NB4 (cell line): Measurements from ENCODE around the gene CHST15.

Experiments
- CTCF ChIP-seq: IDR thresholded peaks from one replicate; pipeline ENCODE4 v1.5.1; 2012; ENCODE audit warnings: low read depth, low read length
- MAX ChIP-seq: IDR thresholded peaks from 2 replicates; pipeline ENCODE4 v1.6.1; 2011; ENCODE audit warnings: low read depth, low read length
- MYC ChIP-seq: IDR thresholded peaks from 2 replicates; pipeline ENCODE4 v1.6.1; 2011; ENCODE audit warnings: low read depth, low read length
- POLR2A ChIP-seq: IDR thresholded peaks from 2 replicates; pipeline ENCODE4 v1.6.1; 2011; ENCODE audit warnings: mild to moderate bottlenecking; ENCODE audit not compliant: insufficient read length; ENCODE audit errors: extremely low read depth

- TF ChIP-seq POLR2A: no peak
- no peak for TF ChIP-seq CTCF
- no peak for TF ChIP-seq MAX
- TF ChIP-seq MYC: no peak
Measured at GRCh38 chr10:124081547-124082140, 11.8 kb downstream of the CHST15 start.
